Medulla oblongata (tissue), 1 donor: Measurements from ENCODE around the gene PBX3.

Experiments used
- DNase-seq: peaks from one replicate; pipeline ENCODE4 v3.0.0-alpha.2; 2015; ENCODE audit errors: extremely low spot score

The PBX3 gene

GRCh38 chr9:125748446-125749099, 1.4 kb downstream of the PBX3 start:
- DNase-seq, result peak; percentile 48

- DNase-seq, result peak; percentile 27
Observed at GRCh38 chr9:125749287-125749935, 2.2 kb downstream of the PBX3 start.

GRCh38 chr9:125749951-125750626, 2.9 kb downstream of the PBX3 start:
- DNase-seq, result peak; percentile 41

GRCh38 chr9:125750627-125751011, 3.4 kb downstream of the PBX3 start:
- DNase-seq, result peak; percentile 44

GRCh38 chr9:125752070-125752628, 5.0 kb downstream of the PBX3 start:
- DNase-seq, result peak; percentile 17

GRCh38 chr9:125754096-125754495, 6.9 kb downstream of the PBX3 start:
- DNase-seq, result peak; percentile 2

- DNase-seq, result peak; percentile 24
Observed at GRCh38 chr9:125755340-125755739, 8.2 kb downstream of the PBX3 start.

- DNase-seq, result peak; percentile 2
Observed at GRCh38 chr9:125756518-125756917, 9.3 kb downstream of the PBX3 start.

GRCh38 chr9:125757834-125758233, 10.7 kb downstream of the PBX3 start:
- DNase-seq, result no peak

- peak; percentile 89 for DNase-seq
Observed at GRCh38 chr9:125758986-125759763, 12.0 kb downstream of the PBX3 start.

- peak; percentile 80 for DNase-seq
Observed at GRCh38 chr9:125759764-125760129, 12.6 kb downstream of the PBX3 start.

GRCh38 chr9:125760537-125760936, 13.4 kb downstream of the PBX3 start:
- no peak for DNase-seq

GRCh38 chr9:125761676-125762450, 14.7 kb downstream of the PBX3 start:
- DNase-seq, result peak; percentile 33

- peak; percentile 51 for DNase-seq
Observed at GRCh38 chr9:125763394-125763801, 16.2 kb downstream of the PBX3 start.

- no peak for DNase-seq
Observed at GRCh38 chr9:125764198-125764597, 17.0 kb downstream of the PBX3 start.

- DNase-seq, result no peak
Observed at GRCh38 chr9:125766468-125767221, 19.5 kb downstream of the PBX3 start.

- no peak for DNase-seq
Observed at GRCh38 chr9:125767349-125767748, 20.2 kb downstream of the PBX3 start.

GRCh38 chr9:125768803-125769202, 21.6 kb downstream of the PBX3 start:
- no peak for DNase-seq

GRCh38 chr9:125771037-125771436, 23.9 kb downstream of the PBX3 start:
- DNase-seq, result no peak

GRCh38 chr9:125772740-125773139, 25.6 kb downstream of the PBX3 start:
- no peak for DNase-seq
